HEK293 (cell line): ENCODE results near the gene SPOUT1.
A peak's percentile ranks its signal among the peaks of the same experiment; 100 is the strongest.

Experiments used
- CTCF ChIA-PET: fragments of 350-600 bp; formaldehyde crosslinking; extraction: SDS; loops from one replicate; lab custom pipeline; 2021; ENCODE audit warnings: antibody characterized with exemption; lab: Yijun Ruan, JAX
- POLR2A ChIA-PET: fragments of 300-600 bp; formaldehyde crosslinking; extraction: SDS; loops from one replicate; lab custom pipeline; 2020; ENCODE audit warnings: antibody characterized with exemption, inconsistent platforms; lab: Yijun Ruan, JAX
- H3K27ac ChIP-seq: fragments of 200-500 bp; sonication (Bioruptor generic); 2 replicates; pipeline ENCODE4 v1.5.1; 2014; ENCODE audit warnings: low read depth, low read length, control low read depth, inconsistent platforms; ENCODE audit errors: extremely low read depth
- H3K36me3 ChIP-seq, 2 experiments: fragments of 200-500 bp in 1 of 2; sonication (Bioruptor generic) in 1 of 2; 1 replicate in 1 of 2; 2 replicates in 1 of 2; pipeline ENCODE4 v1.5.1; 2014 to 2017; ENCODE audit warnings: inconsistent platforms in 2 of 2, low read length in 2 of 2; ENCODE audit not compliant: control insufficient read depth in 2 of 2, insufficient read depth in 1 of 2
- H3K4me1 ChIP-seq: fragments of 200-500 bp; sonication (Bioruptor generic); 2 replicates; pipeline ENCODE4 v1.5.1; 2014; ENCODE audit warnings: mild to moderate bottlenecking, low read length, inconsistent platforms; ENCODE audit not compliant: control insufficient read depth, insufficient read depth
- H3K4me3 ChIP-seq: 2 replicates; pipeline ENCODE4 v1.5.1; 2011; ENCODE audit warnings: low read depth, mild to moderate bottlenecking, control low read depth, low read length, moderate library complexity
- H3K9me3 ChIP-seq: fragments of 200-500 bp; sonication (Bioruptor generic); 2 replicates; pipeline ENCODE4 v1.5.1; 2014; ENCODE audit warnings: low read depth, low read length, inconsistent platforms; ENCODE audit not compliant: control insufficient read depth, insufficient read depth
- KLF17 ChIP-seq: fragments of 450-650 bp; formaldehyde crosslinking; IDR thresholded peaks from 2 replicates; pipeline ENCODE4 v1.5.1; 2016; ENCODE audit warnings: missing biosample characterization, missing genetic modification characterization
- OSR2 ChIP-seq: fragments of 450-650 bp; formaldehyde crosslinking; IDR thresholded peaks from 2 replicates; pipeline ENCODE4 v1.5.1; 2016; ENCODE audit warnings: missing biosample characterization, missing genetic modification characterization
- SCRT2 ChIP-seq: fragments of 450-650 bp; formaldehyde crosslinking; IDR thresholded peaks from 2 replicates; pipeline ENCODE4 v1.5.1; 2016; ENCODE audit warnings: missing biosample characterization, missing genetic modification characterization
- ZBTB1 ChIP-seq: fragments of 450-650 bp; formaldehyde crosslinking; IDR thresholded peaks from 2 replicates; pipeline ENCODE4 v1.5.1; 2016; ENCODE audit warnings: missing biosample characterization, missing genetic modification characterization
- ZBTB17 ChIP-seq: fragments of 450-650 bp; formaldehyde crosslinking; IDR thresholded peaks from 2 replicates; pipeline ENCODE4 v1.5.1; 2016; ENCODE audit warnings: missing biosample characterization, missing genetic modification characterization
- ZBTB44 ChIP-seq: fragments of 450-650 bp; IDR thresholded peaks from 2 replicates; pipeline ENCODE4 v1.5.1; 2018; ENCODE audit warnings: missing biosample characterization, mild to moderate bottlenecking, missing genetic modification characterization
- ZBTB7A ChIP-seq: fragments of 450-650 bp; formaldehyde crosslinking; IDR thresholded peaks from 2 replicates; pipeline ENCODE4 v1.5.1; 2016; ENCODE audit warnings: low read depth, missing biosample characterization, missing genetic modification characterization
- ZNF114 ChIP-seq: fragments of 450-650 bp; formaldehyde crosslinking; IDR thresholded peaks from 2 replicates; pipeline ENCODE4 v1.5.0; 2017; ENCODE audit warnings: missing biosample characterization, missing genetic modification characterization
- ZNF121 ChIP-seq: fragments of 450-650 bp; formaldehyde crosslinking; IDR thresholded peaks from 2 replicates; pipeline ENCODE4 v1.5.1; 2016; ENCODE audit warnings: missing biosample characterization, missing genetic modification characterization
- ZNF211 ChIP-seq: fragments of 450-650 bp; formaldehyde crosslinking; IDR thresholded peaks from 2 replicates; pipeline ENCODE4 v1.5.1; 2016; ENCODE audit warnings: low read depth, missing biosample characterization, missing genetic modification characterization
- ZNF335 ChIP-seq: fragments of 450-650 bp; formaldehyde crosslinking; conservative IDR thresholded peaks from 2 replicates; pipeline ENCODE4 v1.5.1; 2016; ENCODE audit warnings: missing biosample characterization, missing genetic modification characterization
- ZNF394 ChIP-seq: fragments of 450-650 bp; formaldehyde crosslinking; IDR thresholded peaks from 2 replicates; pipeline ENCODE4 v1.5.1; 2016; ENCODE audit warnings: missing biosample characterization, missing genetic modification characterization, mild to moderate bottlenecking, moderate library complexity, borderline replicate concordance
- ZNF510 ChIP-seq: fragments of 450-650 bp; formaldehyde crosslinking; IDR thresholded peaks from 2 replicates; pipeline ENCODE4 v1.5.1; 2018; ENCODE audit warnings: mild to moderate bottlenecking, missing genetic modification characterization, missing biosample characterization; ENCODE audit not compliant: insufficient replicate concordance
- ZNF548 ChIP-seq: fragments of 450-650 bp; formaldehyde crosslinking; IDR thresholded peaks from 2 replicates; pipeline ENCODE4 v1.5.1; 2016; ENCODE audit warnings: missing biosample characterization, missing genetic modification characterization
- ZNF555 ChIP-seq: fragments of 450-650 bp; formaldehyde crosslinking; conservative IDR thresholded peaks from 2 replicates; pipeline ENCODE4 v1.5.1; 2017; ENCODE audit warnings: missing biosample characterization, mild to moderate bottlenecking, missing genetic modification characterization, inconsistent platforms
- ZNF571 ChIP-seq: fragments of 450-650 bp; formaldehyde crosslinking; IDR thresholded peaks from 2 replicates; pipeline ENCODE4 v1.5.0; 2017; ENCODE audit warnings: missing biosample characterization, missing genetic modification characterization
- ZNF692 ChIP-seq: fragments of 450-650 bp; formaldehyde crosslinking; IDR thresholded peaks from 2 replicates; pipeline ENCODE4 v1.5.1; 2016; ENCODE audit warnings: missing biosample characterization, missing genetic modification characterization
- ZNF76 ChIP-seq: fragments of 450-650 bp; formaldehyde crosslinking; IDR thresholded peaks from 2 replicates; pipeline ENCODE4; 2016; ENCODE audit warnings: low read depth, missing biosample characterization, missing genetic modification characterization, borderline replicate concordance
- TF ChIP-seq, protein P1 (sequence below): fragments of 450-650 bp; formaldehyde crosslinking; IDR thresholded peaks from 2 replicates; pipeline ENCODE4 v1.5.1; 2016; ENCODE audit warnings: missing biosample characterization, missing genetic modification characterization
- TF ChIP-seq, protein P2 (sequence below): fragments of 450-650 bp; formaldehyde crosslinking; optimal IDR thresholded peaks from 2 replicates; pipeline ENCODE3; 2016; ENCODE audit warnings: missing biosample characterization, mild to moderate bottlenecking, missing genetic modification characterization

Gene SPOUT1

GRCh38 chr9:128787659-128788058 lies 41.9 kb downstream of the SPOUT1 start:
- H3K36me3 ChIP-seq = peaks cover 4 to 37% of the 10 kb centered on the region in 2 experiments
- H3K27ac ChIP-seq = peak overlapping the region; percentile 66; the same call in 1 of the 2 replicates
- peak overlapping the region; percentile 74 for H3K4me3 ChIP-seq
- ChIA-PET CTCF (interaction anchor here (0.7 to 1.2 kb wide), 4 partner anchors 17 to 1467 kb away, joined by 3 to 7 read pairs (median 4); partner anchors contain the start of gene ENDOG), POLR2A (interaction anchor here (0.8 to 2.0 kb wide), 3 partner anchors 30 to 63 kb away, joined by 3 to 10 read pairs (median 3); partner anchors contain the start of genes ENDOG and ZDHHC12)
- no peaks in the 10 kb centered on the region for H3K4me1 ChIP-seq
- no peaks in the 10 kb centered on the region for H3K9me3 ChIP-seq
- no peak for TF ChIP-seq ZNF114 (tag by site-specific recombination)
- TF ChIP-seq ZNF335 (tag by site-specific recombination) = 0 out of 2 replicates have a peak, but pooled peaks have one; percentile 11

DNA sequence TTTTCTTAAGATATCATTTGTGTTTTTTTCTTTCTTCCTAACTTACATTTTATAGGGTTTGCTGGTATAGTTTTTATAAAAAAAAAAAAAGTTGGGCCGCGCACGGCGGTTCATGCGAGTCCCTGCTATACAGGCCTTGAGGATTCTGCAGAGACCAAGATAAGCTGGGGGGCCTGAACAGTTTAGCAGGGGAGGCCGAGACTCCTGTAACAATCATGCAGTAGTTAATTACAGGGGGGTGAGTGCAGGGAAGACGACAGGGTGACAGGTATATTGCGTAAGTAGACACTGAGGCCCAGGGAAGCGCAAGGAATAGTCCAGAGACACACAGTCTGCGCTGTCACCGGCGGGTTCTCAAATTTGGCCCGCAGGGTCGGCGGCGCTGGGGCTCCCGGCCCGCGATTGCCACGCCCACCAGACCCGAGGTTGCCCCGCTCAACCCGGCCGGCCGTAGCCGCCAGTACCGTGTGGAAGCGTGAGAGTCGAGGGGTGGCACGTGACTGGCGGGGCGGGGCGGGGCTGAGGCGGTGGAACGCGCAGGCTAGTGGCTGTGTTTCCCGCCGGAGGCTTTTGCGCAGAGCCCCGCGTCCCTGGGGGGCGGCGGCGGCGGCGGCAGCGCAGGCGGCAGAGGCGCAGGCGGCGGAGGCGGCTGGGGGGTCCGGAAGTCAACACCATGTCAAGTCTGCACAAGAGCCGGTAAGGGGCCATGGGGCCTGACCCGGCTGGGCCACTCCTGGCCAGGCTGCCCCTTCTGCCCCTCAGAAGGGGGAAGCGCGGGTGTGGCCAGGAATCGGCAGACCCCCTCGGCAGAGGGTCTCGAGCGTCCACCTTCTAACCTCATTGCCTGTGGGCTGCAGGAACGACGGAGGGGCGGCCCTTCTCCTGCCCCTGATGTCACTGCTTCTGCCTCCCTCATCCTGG lies 42.7 kb downstream of the SPOUT1 start, which contains the start of gene TBC1D13:
Gene TBC1D13, plus strand, starts transcription at position 573 of the 921 bp plus-strand sequence. Its CDS starts 101 bp downstream, at position 674.
- H3K4me1 ChIP-seq = no peaks in the 10 kb centered on the region
- peak within 1 kb of the TSS; percentile 74 for H3K4me3 ChIP-seq
- H3K27ac ChIP-seq = peak within 1 kb of the TSS; percentile 66
- POLR2A ChIA-PET = interaction anchor here (0.5 to 1.0 kb wide), 4 partner anchors 14 to 63 kb away, joined by 3 to 6 read pairs (median 4); partner anchors contain the start of genes ENDOG and ZDHHC12
- no peaks in the 10 kb centered on the region for H3K9me3 ChIP-seq
- CTCF ChIA-PET = interaction anchor here (0.9 kb wide), 1 partner anchor 23 kb away, joined by 7 read pairs; no protein-coding TSS in a partner anchor
- H3K36me3 ChIP-seq = peaks cover 4 to 30% of the 10 kb centered on the region in 2 experiments; a peak in 2 of 3 replicates
- 0 out of 2 replicates have a peak, but pooled peaks have one; percentile 57 for TF ChIP-seq ZBTB1 (tag by site-specific recombination)
- TF ChIP-seq ZBTB7A = peak; percentile 74; the same call in 1 of the 2 replicates
- no peak for TF ChIP-seq ZNF548
- TF ChIP-seq ZNF692 (tag by site-specific recombination) = peak; percentile 91
- TF ChIP-seq OSR2 (tag by site-specific recombination) = peak; percentile 34
- peak; percentile 78 for TF ChIP-seq ZNF121
- TF ChIP-seq ZNF510 (tag by site-specific recombination) = no peak
- TF ChIP-seq ZBTB44 = peak; percentile 53; the same call in 1 of the 2 replicates
- TF ChIP-seq, protein P1, sequence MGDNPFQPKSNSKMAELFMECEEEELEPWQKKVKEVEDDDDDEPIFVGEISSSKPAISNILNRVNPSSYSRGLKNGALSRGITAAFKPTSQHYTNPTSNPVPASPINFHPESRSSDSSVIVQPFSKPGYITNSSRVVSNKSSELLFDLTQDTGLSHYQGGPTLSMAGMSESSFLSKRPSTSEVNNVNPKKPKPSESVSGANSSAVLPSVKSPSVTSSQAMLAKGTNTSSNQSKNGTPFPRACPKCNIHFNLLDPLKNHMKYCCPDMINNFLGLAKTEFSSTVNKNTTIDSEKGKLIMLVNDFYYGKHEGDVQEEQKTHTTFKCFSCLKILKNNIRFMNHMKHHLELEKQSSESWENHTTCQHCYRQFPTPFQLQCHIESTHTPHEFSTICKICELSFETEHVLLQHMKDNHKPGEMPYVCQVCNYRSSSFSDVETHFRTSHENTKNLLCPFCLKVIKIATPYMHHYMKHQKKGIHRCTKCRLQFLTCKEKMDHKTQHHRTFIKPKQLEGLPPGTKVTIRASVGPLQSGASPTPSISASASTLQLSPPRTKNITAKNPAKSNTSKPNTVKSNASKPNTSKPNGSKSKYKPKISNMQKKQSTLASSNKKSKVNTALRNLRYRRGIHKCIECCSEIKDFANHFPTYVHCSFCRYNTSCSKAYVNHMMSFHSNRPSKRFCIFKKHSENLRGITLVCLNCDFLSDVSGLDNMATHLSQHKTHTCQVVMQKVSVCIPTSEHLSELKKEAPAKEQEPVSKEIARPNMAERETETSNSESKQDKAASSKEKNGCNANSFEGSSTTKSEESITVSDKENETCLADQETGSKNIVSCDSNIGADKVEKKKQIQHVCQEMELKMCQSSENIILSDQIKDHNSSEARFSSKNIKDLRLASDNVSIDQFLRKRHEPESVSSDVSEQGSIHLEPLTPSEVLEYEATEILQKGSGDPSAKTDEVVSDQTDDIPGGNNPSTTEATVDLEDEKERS = no peak
- TF ChIP-seq ZNF571 (tag by site-specific recombination) = no peak
- TF ChIP-seq ZNF211 (tag by site-specific recombination) = no peak
- peak; percentile 60; the same call in 1 of the 2 replicates for TF ChIP-seq SCRT2 (tag by site-specific recombination)
- peak; percentile 75 for TF ChIP-seq ZNF76
- TF ChIP-seq KLF17 (tag by site-specific recombination) = peak; percentile 92
- no peak; the same call in 1 of the 2 replicates for TF ChIP-seq ZNF394 (tag by site-specific recombination)
- TF ChIP-seq, protein P2, sequence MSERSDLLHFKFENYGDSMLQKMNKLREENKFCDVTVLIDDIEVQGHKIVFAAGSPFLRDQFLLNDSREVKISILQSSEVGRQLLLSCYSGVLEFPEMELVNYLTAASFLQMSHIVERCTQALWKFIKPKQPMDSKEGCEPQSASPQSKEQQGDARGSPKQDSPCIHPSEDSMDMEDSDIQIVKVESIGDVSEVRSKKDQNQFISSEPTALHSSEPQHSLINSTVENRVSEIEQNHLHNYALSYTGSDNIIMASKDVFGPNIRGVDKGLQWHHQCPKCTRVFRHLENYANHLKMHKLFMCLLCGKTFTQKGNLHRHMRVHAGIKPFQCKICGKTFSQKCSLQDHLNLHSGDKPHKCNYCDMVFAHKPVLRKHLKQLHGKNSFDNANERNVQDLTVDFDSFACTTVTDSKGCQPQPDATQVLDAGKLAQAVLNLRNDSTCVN (tag by site-specific recombination) = peak; percentile 80
- no peak for TF ChIP-seq ZNF555 (tag by site-specific recombination)
- TF ChIP-seq ZBTB17 = peak; percentile 82
